Measurements from ENCODE around the gene STK38L. TPM values are rescaled to one million over a fixed set of nuclear protein-coding genes. Genes with fewer than 3 reads are reported as not detected.

The STK38L gene
- total and polyA plus RNA-seq, 2 experiments from 2014 or later, result 16.8 to 19.9 TPM

GRCh38 chr12:27334042-27334720 is 90.1 kb downstream of the STK38L start:
- H3K9ac ChIP-seq, result peak overlapping the region; percentile 71
- peaks cover 57% of the 10 kb centered on the region for H3K79me2 ChIP-seq (ENCODE audit: insufficient read depth)
- in situ Hi-C loops (cut with MboI), result no loop called here
- 26 to 30% methylated on average over 7 of the region's 7 CpGs for WGBS, 2 experiments (ENCODE audit: low coverage in 1 of 2, low lambda C conversion rate in 2 of 2, missing lambda C conversion rate in 2 of 2)
- peaks cover 22% of the 10 kb centered on the region for H3K4me1 ChIP-seq (ENCODE audit: insufficient read depth)
- peak; percentile 20 for DNase-seq
- H3K4me2 ChIP-seq (ENCODE audit: unreplicated experiment), result peak overlapping the region; percentile 80
- H3K36me3 ChIP-seq (ENCODE audit: low read depth), result no peaks in the 10 kb centered on the region
- no peak overlapping the region for H3K27ac ChIP-seq
- no peaks in the 10 kb centered on the region for H3K9me2 ChIP-seq (ENCODE audit: insufficient read depth)
- peak overlapping the region; percentile 84 for H2AFZ ChIP-seq
- peak overlapping the region; percentile 85 for H3K4me3 ChIP-seq
- no peaks in the 10 kb centered on the region for H3K9me3 ChIP-seq (ENCODE audit: low read depth)
- H4K20me1 ChIP-seq (ENCODE audit: insufficient read depth), result no peaks in the 10 kb centered on the region
- peaks cover 19% of the 10 kb centered on the region for H3F3A ChIP-seq (ENCODE audit: insufficient read depth)
- TF ChIP-seq EZH2 (IDR thresholded peaks at IDR 0.05; ENCODE audit: insufficient read depth, poor library complexity, severe bottlenecking), result no peak
- TF ChIP-seq EZH2phosphoT487 (IDR thresholded peaks at IDR 0.05; ENCODE audit: insufficient read depth, low read depth), result no peak
- H3K27me3 ChIP-seq (replicated peaks; ENCODE audit: insufficient read depth), result no peaks in the 10 kb centered on the region

GRCh38 chr12:27334721-27335082 is 90.6 kb downstream of the STK38L start:
- TF ChIP-seq EZH2phosphoT487 (IDR thresholded peaks at IDR 0.05; ENCODE audit: insufficient read depth, low read depth) (no peak), EZH2 (IDR thresholded peaks at IDR 0.05; ENCODE audit: insufficient read depth, poor library complexity, severe bottlenecking) (no peak)
- no peaks in the 10 kb centered on the region for H3K27me3 ChIP-seq (replicated peaks; ENCODE audit: insufficient read depth)
- peaks cover 22% of the 10 kb centered on the region for H3K4me1 ChIP-seq (ENCODE audit: insufficient read depth)
- H3K9me3 ChIP-seq (ENCODE audit: low read depth), result no peaks in the 10 kb centered on the region
- H3K9me2 ChIP-seq (ENCODE audit: insufficient read depth), result no peaks in the 10 kb centered on the region
- H2AFZ ChIP-seq, result no peak overlapping the region
- DNase-seq, result no peak
- H3K4me2 ChIP-seq (ENCODE audit: unreplicated experiment), result no peak overlapping the region
- peaks cover 19% of the 10 kb centered on the region for H3F3A ChIP-seq (ENCODE audit: insufficient read depth)
- H3K9ac ChIP-seq, result no peak overlapping the region
- in situ Hi-C loops (cut with MboI), result no loop called here
- H3K4me3 ChIP-seq, result peak overlapping the region; percentile 85; the same call in 1 of the 2 replicates
- H3K36me3 ChIP-seq (ENCODE audit: low read depth), result no peaks in the 10 kb centered on the region
- H4K20me1 ChIP-seq (ENCODE audit: insufficient read depth), result no peaks in the 10 kb centered on the region
- no peak overlapping the region for H3K27ac ChIP-seq
- H3K79me2 ChIP-seq (ENCODE audit: insufficient read depth), result peaks cover 62% of the 10 kb centered on the region
- 81 to 83% methylated on average over 6 of the region's 6 CpGs for WGBS, 2 experiments (ENCODE audit: low coverage in 1 of 2, low lambda C conversion rate in 2 of 2, missing lambda C conversion rate in 2 of 2)

GRCh38 chr12:27335364-27336281 is 91.5 kb downstream of the STK38L start:
- WGBS, 2 experiments (ENCODE audit: low coverage in 1 of 2, low lambda C conversion rate in 2 of 2, missing lambda C conversion rate in 2 of 2), result 50 to 59% methylated on average over 5 of the region's 5 CpGs
- Histone ChIP-seq H3K9ac (no peak overlapping the region), H3K9me3 (ENCODE audit: low read depth) (no peaks in the 10 kb centered on the region), H3K27ac (no peak overlapping the region), H3K27me3 (replicated peaks; ENCODE audit: insufficient read depth) (no peaks in the 10 kb centered on the region), H3F3A (ENCODE audit: insufficient read depth) (peaks cover 16% of the 10 kb centered on the region), H3K9me2 (ENCODE audit: insufficient read depth) (no peaks in the 10 kb centered on the region), H3K4me1 (ENCODE audit: insufficient read depth) (peaks cover 20% of the 10 kb centered on the region), H2AFZ (no peak overlapping the region), H3K4me3 (no peak overlapping the region), H4K20me1 (ENCODE audit: insufficient read depth) (no peaks in the 10 kb centered on the region), H3K36me3 (ENCODE audit: low read depth) (no peaks in the 10 kb centered on the region), H3K4me2 (ENCODE audit: unreplicated experiment) (no peak overlapping the region), H3K79me2 (ENCODE audit: insufficient read depth) (peaks cover 71% of the 10 kb centered on the region)
- in situ Hi-C loops (cut with MboI), result no loop called here
- TF ChIP-seq EZH2 (IDR thresholded peaks at IDR 0.05; ENCODE audit: insufficient read depth, poor library complexity, severe bottlenecking) (no peak), EZH2phosphoT487 (IDR thresholded peaks at IDR 0.05; ENCODE audit: insufficient read depth, low read depth) (no peak)
- DNase-seq, result peak; percentile 14

DNA sequence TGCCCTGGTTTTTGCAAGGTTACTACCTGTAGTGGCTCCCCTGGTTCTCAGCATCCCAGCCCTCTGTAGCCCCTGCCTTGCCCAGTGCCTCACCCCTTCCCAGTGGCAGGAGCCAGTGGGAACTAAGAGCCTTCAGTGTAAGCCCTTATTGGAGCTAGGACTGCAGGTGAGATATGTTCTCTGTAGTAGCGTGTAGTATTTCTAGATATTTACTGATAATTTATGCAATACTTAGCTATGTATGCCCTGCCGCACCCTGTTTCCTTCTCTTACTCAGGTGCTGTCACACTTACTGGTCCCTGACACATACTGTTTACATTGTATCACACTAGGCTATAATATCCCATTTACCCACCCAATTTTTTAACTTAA is 92.2 kb downstream of the STK38L start:
- in situ Hi-C loops (cut with MboI), result no loop called here
- Histone ChIP-seq H3K4me2 (ENCODE audit: unreplicated experiment) (no peak overlapping the region), H3K4me1 (ENCODE audit: insufficient read depth) (peaks cover 20% of the 10 kb centered on the region), H2AFZ (no peak overlapping the region), H3F3A (ENCODE audit: insufficient read depth) (peaks cover 16% of the 10 kb centered on the region), H3K27me3 (replicated peaks; ENCODE audit: insufficient read depth) (no peaks in the 10 kb centered on the region), H3K36me3 (ENCODE audit: low read depth) (no peaks in the 10 kb centered on the region), H3K9ac (no peak overlapping the region), H3K27ac (no peak overlapping the region), H3K79me2 (ENCODE audit: insufficient read depth) (peaks cover 78% of the 10 kb centered on the region), H3K9me2 (ENCODE audit: insufficient read depth) (no peaks in the 10 kb centered on the region), H4K20me1 (ENCODE audit: insufficient read depth) (no peaks in the 10 kb centered on the region), H3K9me3 (ENCODE audit: low read depth) (no peaks in the 10 kb centered on the region), H3K4me3 (no peak overlapping the region)
- no peak for DNase-seq
- 96 to 98% methylated on average over 2 of the region's 2 CpGs for WGBS, 2 experiments (ENCODE audit: low coverage in 1 of 2, low lambda C conversion rate in 2 of 2, missing lambda C conversion rate in 2 of 2)
- TF ChIP-seq EZH2 (IDR thresholded peaks at IDR 0.05; ENCODE audit: insufficient read depth, poor library complexity, severe bottlenecking) (no peak), EZH2phosphoT487 (IDR thresholded peaks at IDR 0.05; ENCODE audit: insufficient read depth, low read depth) (no peak)

Data from GM23248 (cell line).